ENCODE measurements around the gene LSAMP. TPM values are rescaled to one million over a fixed set of nuclear protein-coding genes. Genes with fewer than 3 reads are reported as not detected.
"Not testable (repeated sequence)": the region's sequence is repeated elsewhere in the genome, so short reads cannot be mapped to it uniquely, and the experiment has no call there.

Gene LSAMP
- total RNA-seq, 4 donors from 2014 or later = 0.30 to 5.5 (median 1.4) TPM

GRCh38 chr3:116077059-116077458 lies 368.2 kb downstream of the LSAMP start:
- Histone ChIP-seq H3K9me3 (no peaks in the 10 kb centered on the region), H3K27ac (no peak overlapping the region), H3K27me3 (no peaks in the 10 kb centered on the region), H3K4me3 (no peak overlapping the region), H3K36me3 (no peaks in the 10 kb centered on the region), H3K4me1 (no peaks in the 10 kb centered on the region)
- TF ChIP-seq CTCF (IDR thresholded peaks at IDR 0.05) = no peak
- no peak for TF ChIP-seq POLR2A (IDR thresholded peaks at IDR 0.05)
- no peak for DNase-seq
- WGBS, 2 donors = 86 to 100% methylated on average over 1 of the region's 1 CpG
- intact Hi-C loops (cut with DNase I) = no loop called here

GRCh38 chr3:116070516-116071278 lies 374.6 kb downstream of the LSAMP start:
- H3K4me3 ChIP-seq; H3K36me3 ChIP-seq; DNase-seq; intact Hi-C loops (cut with DNase I); H3K27me3 ChIP-seq; H3K4me1 ChIP-seq; H3K27ac ChIP-seq; H3K9me3 ChIP-seq: not testable (repeated sequence)
- 86 to 87% methylated on average over 8 of the region's 8 CpGs for WGBS, 2 donors

- intact Hi-C loops (cut with DNase I) = no loop called here
These were observed 375.2 kb downstream of the LSAMP start for GRCh38 chr3:116070061-116070460.

GRCh38 chr3:116069024-116069423 lies 376.3 kb downstream of the LSAMP start:
- no peaks in the 10 kb centered on the region for H3K36me3 ChIP-seq
- no peak overlapping the region for H3K27ac ChIP-seq
- no peaks in the 10 kb centered on the region for H3K9me3 ChIP-seq
- H3K4me1 ChIP-seq = no peaks in the 10 kb centered on the region
- intact Hi-C loops (cut with DNase I) = no loop called here
- no peaks in the 10 kb centered on the region for H3K27me3 ChIP-seq
- no peak overlapping the region for H3K4me3 ChIP-seq
- TF ChIP-seq POLR2A (IDR thresholded peaks at IDR 0.05) = no peak
- TF ChIP-seq CTCF (IDR thresholded peaks at IDR 0.05) = no peak
- DNase-seq = no peak
- WGBS, 2 donors = 61 to 72% methylated on average over 4 of the region's 4 CpGs

More at GRCh38 chr3:116070061-116070460, 375.2 kb downstream of the LSAMP start:
- Histone ChIP-seq H3K36me3 (no peaks in the 10 kb centered on the region), H3K9me3 (no peaks in the 10 kb centered on the region), H3K4me1 (no peaks in the 10 kb centered on the region), H3K27me3 (no peaks in the 10 kb centered on the region), H3K27ac (no peak overlapping the region), H3K4me3 (no peak overlapping the region)
- WGBS, 2 donors = 59 to 64% methylated on average over 2 of the region's 2 CpGs
- TF ChIP-seq CTCF (IDR thresholded peaks at IDR 0.05) = no peak
- DNase-seq = no peak

GRCh38 chr3:116067326-116067725 lies 378.0 kb downstream of the LSAMP start:
- no peak for DNase-seq
- intact Hi-C loops (cut with DNase I) = no loop called here
- WGBS, 2 donors = 57 to 61% methylated on average over 4 of the region's 4 CpGs
- Histone ChIP-seq H3K36me3 (no peaks in the 10 kb centered on the region), H3K9me3 (no peaks in the 10 kb centered on the region), H3K27ac (no peak overlapping the region), H3K27me3 (no peaks in the 10 kb centered on the region), H3K4me1 (no peaks in the 10 kb centered on the region), H3K4me3 (no peak overlapping the region)
- no peak for TF ChIP-seq POLR2A (IDR thresholded peaks at IDR 0.05)
- TF ChIP-seq CTCF (IDR thresholded peaks at IDR 0.05) = no peak

- intact Hi-C loops (cut with DNase I) = no loop called here
- H3K4me1 ChIP-seq = no peaks in the 10 kb centered on the region
These were observed 379.8 kb downstream of the LSAMP start for GRCh38 chr3:116065501-116065900.

More at GRCh38 chr3:116065501-116065900, 379.8 kb downstream of the LSAMP start:
- WGBS, 2 donors = 48 to 64% methylated on average over 1 of the region's 1 CpG
- H3K27ac ChIP-seq = no peak overlapping the region
- no peak overlapping the region for H3K4me3 ChIP-seq
- no peak for DNase-seq
- no peaks in the 10 kb centered on the region for H3K36me3 ChIP-seq
- H3K9me3 ChIP-seq = no peaks in the 10 kb centered on the region
- H3K27me3 ChIP-seq = no peaks in the 10 kb centered on the region
- TF ChIP-seq CTCF (IDR thresholded peaks at IDR 0.05) (no peak), POLR2A (IDR thresholded peaks at IDR 0.05) (no peak)

All from esophagus squamous epithelium (tissue), 5 donors.